GM23248 (cell line): ENCODE results near the gene KRTAP5-9.

Experiments
- EZH2 ChIP-seq: fragments of 200-600 bp; sonication (generic); IDR thresholded peaks from 2 replicates; pipeline ENCODE4 v1.6.1; 2018; ENCODE audit warnings: antibody characterized with exemption, mild to moderate bottlenecking; ENCODE audit not compliant: insufficient read depth, poor library complexity, severe bottlenecking
- EZH2phosphoT487 ChIP-seq: fragments of 200-600 bp; sonication (generic); IDR thresholded peaks from 2 replicates; pipeline ENCODE4 v1.6.1; 2018; ENCODE audit warnings: antibody characterized with exemption, moderate library complexity, mild to moderate bottlenecking, low read depth; ENCODE audit not compliant: insufficient read depth

DNA sequence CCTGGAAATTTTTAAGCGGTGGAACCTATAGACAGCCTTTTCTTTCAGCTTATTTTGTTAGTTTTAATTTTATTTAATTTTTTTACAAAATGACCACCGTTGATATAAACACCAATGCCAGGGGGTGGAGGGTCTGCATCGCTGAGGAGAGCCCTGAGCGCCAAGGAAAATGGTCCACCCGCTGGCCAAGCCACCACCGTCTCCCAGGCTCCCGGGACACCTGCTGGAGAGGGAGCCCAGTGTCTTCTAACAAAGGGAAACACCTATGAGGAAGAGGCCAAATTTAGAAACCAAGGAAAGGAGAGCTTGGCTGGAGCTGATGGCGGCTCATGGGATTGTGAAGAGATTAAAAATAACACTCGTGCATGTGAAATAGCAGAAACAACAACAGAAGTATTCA is 10.7 kb upstream of the KRTAP5-9 start:
- TF ChIP-seq EZH2 = no peak
- TF ChIP-seq EZH2phosphoT487 = no peak
